ENCODE measurements around the gene SH3BGRL.
"Not testable (repeated sequence)": the region's sequence is repeated elsewhere in the genome, so short reads cannot be mapped to it uniquely, and the experiment has no call there.

DNA sequence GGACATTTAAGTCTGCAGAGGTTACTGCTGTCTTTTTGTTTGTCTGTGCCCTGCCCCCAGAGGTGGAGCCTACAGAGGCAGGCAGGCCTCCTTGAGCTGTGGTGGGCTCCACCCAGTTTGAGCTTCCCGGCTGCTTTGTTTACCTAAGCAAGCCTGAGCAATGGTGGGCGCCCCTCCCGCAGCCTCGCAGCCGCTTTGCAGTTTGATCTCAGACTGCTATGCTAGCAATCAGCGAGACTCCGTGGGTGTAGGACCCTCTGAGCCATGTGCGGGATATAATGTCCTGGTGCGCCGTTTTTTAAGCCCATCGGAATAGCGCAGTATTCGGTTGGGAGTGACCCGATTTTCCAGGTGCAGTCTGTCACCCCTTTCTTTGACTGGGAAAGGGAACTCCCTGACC lies 143.4 kb downstream of the SH3BGRL start:
- TF ChIP-seq, protein P1, sequence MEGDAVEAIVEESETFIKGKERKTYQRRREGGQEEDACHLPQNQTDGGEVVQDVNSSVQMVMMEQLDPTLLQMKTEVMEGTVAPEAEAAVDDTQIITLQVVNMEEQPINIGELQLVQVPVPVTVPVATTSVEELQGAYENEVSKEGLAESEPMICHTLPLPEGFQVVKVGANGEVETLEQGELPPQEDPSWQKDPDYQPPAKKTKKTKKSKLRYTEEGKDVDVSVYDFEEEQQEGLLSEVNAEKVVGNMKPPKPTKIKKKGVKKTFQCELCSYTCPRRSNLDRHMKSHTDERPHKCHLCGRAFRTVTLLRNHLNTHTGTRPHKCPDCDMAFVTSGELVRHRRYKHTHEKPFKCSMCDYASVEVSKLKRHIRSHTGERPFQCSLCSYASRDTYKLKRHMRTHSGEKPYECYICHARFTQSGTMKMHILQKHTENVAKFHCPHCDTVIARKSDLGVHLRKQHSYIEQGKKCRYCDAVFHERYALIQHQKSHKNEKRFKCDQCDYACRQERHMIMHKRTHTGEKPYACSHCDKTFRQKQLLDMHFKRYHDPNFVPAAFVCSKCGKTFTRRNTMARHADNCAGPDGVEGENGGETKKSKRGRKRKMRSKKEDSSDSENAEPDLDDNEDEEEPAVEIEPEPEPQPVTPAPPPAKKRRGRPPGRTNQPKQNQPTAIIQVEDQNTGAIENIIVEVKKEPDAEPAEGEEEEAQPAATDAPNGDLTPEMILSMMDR (IDR thresholded peaks at IDR 0.05): not testable (repeated sequence)
- TF ChIP-seq POLR2AphosphoS5, POLR2A, EP300 (IDR thresholded peaks at IDR 0.05): not testable (repeated sequence)

All from gastroesophageal sphincter (tissue), 3 donors.